ENCODE data around the gene XXYLT1. TPM values are rescaled to one million over a fixed set of nuclear protein-coding genes. Genes with fewer than 3 reads are reported as not detected.
A peak's percentile ranks its signal among the peaks of the same experiment; 100 is the strongest.

Gene XXYLT1
- total and polyA plus RNA-seq, 2 of the 4 experiments (the other 2 are of a cell fraction): 14.7 to 18.1 TPM

DNA sequence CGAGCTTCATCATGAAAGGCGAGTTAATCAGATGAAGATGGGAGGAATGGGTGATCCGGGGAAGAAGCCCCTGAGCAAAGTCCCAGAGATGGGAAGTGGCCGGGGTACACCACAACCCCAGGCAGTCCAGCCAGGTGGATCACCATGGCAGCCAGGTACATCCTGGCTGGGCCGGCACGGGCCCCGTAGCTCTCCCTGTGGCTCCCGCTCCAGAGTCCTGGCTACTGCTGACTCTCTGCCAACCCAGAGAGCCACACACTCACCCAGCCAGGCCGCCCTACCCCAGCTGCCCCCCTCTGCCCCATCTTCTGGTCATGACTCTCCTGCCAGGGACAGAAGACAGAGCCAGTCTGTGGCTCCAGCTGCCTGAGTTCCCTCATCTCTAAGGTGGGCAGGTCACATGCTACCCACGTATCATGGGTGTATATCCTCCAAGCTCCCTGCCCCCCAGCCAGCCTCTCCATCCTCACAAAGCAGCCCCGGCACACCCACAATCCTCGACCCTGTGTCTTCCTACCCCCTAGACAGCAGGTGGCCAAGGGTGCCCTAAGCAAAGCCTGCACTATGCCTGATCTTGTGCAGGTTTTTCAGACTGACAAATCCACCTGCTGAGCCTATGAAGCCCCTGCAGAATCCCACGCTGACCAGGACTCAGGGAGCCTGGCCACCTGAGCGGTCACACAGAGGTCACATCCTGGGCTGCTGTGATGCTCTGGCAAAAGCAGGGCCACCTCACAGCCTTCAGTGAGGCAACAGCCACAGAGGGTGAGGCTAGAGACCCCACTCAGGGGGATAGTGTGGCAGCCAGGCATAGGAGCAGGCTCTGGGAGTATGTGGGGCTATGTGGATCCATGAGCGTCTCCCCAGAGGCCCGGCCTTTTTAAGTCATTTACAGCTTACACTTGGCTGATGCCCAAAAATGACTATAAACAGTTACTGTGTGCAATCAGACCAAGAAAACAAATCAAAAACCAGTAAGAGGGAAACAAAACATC lies 13.2 kb downstream of the XXYLT1 start:
- Histone ChIP-seq H4K8ac (ENCODE audit: low read depth in 2 of 2, low read length in 2 of 2) (peak overlapping the region; percentile 10 to 95; a peak in 2 of 4 replicates), H3K23ac (ENCODE audit: low read depth, low read length) (peak overlapping the region; percentile 39; the same call in 1 of the 2 replicates), H4K91ac (ENCODE audit: insufficient read depth, low read depth, low read length) (peak overlapping the region; percentile 60; the same call in 1 of the 2 replicates), H2AK9ac (replicated peaks; ENCODE audit: low read depth, low read length, poor library complexity) (peak overlapping the region; percentile 71), H4K20me1 (ENCODE audit: insufficient read depth, low read length) (no peaks in the 10 kb centered on the region; the same call in 1 of the 2 replicates), H3K79me1 (ENCODE audit: low read depth in 1 of 2, low read length in 2 of 2) (peaks cover 28 to 55% of the 10 kb centered on the region in 2 experiments), H3K4ac (ENCODE audit: low read depth, low read length) (peak overlapping the region; percentile 67; the same call in 1 of the 2 replicates), H3K18ac (ENCODE audit: low read depth, low read length) (no peak overlapping the region), H3K9me1 (ENCODE audit: insufficient read depth, low read length) (peaks cover 10% of the 10 kb centered on the region), H3K4me1 (ENCODE audit: control insufficient read depth, insufficient read depth, low read length) (peaks cover 18% of the 10 kb centered on the region), H2BK120ac (ENCODE audit: low read depth, low read length) (peak overlapping the region; percentile 68), H2BK15ac (ENCODE audit: low read depth, low read length) (no peak overlapping the region), H2AK5ac (ENCODE audit: low read depth, low read length) (peak overlapping the region; percentile 77; the same call in 1 of the 2 replicates), H2BK5ac (ENCODE audit: low read depth, low read length, poor library complexity, severe bottlenecking) (no peak overlapping the region), H4K5ac (ENCODE audit: low read depth, low read length) (no peak overlapping the region; the same call in 1 of the 2 replicates), H3K4me2 (ENCODE audit: low read depth, low read length) (no peak overlapping the region), H3K27ac (ENCODE audit: insufficient read depth, low read length) (0 out of 2 replicates have a peak overlapping the region, but pooled peaks have one; percentile 46), H3K14ac (replicated peaks; ENCODE audit: low read depth, low read length) (peak overlapping the region; percentile 71; the same call in 1 of the 2 replicates), H3K9ac (ENCODE audit: low read depth, low read length) (no peak overlapping the region), H3K4me3 (ENCODE audit: insufficient read depth, low read depth, low read length) (no peak overlapping the region), H2AFZ (replicated peaks; ENCODE audit: low read length, poor library complexity) (peak overlapping the region; percentile 15), H2BK20ac (ENCODE audit: low read depth, low read length) (no peak overlapping the region), H3K9me3 (ENCODE audit: control insufficient read depth, insufficient read depth, low read length) (no peaks in the 10 kb centered on the region), H3K27me3 (ENCODE audit: control insufficient read depth, insufficient read depth, low read length) (no peaks in the 10 kb centered on the region), H3K36me3 (ENCODE audit: control insufficient read depth, insufficient read depth, low read length) (no peaks in the 10 kb centered on the region), H3K56ac (ENCODE audit: extremely low read depth, insufficient read depth, low read length) (no peak overlapping the region)
- dilution Hi-C loops (cut with HindIII; ENCODE audit: low sequenced_read_pairs, unreplicated experiment) (no loop called here), in situ Hi-C loops (cut with MboI; ENCODE audit: low sequenced_read_pairs) (loop anchor here (10.0 kb wide), 1 partner anchor 143 kb away; no protein-coding TSS in a partner anchor), intact Hi-C loops (cut with micrococcal nuclease) (loop anchor here (2.0 to 10.0 kb wide), 2 partner anchors 103 to 139 kb away; no protein-coding TSS in a partner anchor)
- CTCF ChIA-PET: interaction anchor here (1.5 kb wide), 1 partner anchor 575 kb away, joined by 7 read pairs; no protein-coding TSS in a partner anchor
- ATAC-seq (ENCODE audit: low read depth): no peak
- peak; percentile 39 for DNase-seq
- BruUV-seq (replicated peaks): no TSS peak
- WGBS, 2 experiments (ENCODE audit: extremely low coverage in 2 of 2, insufficient read length in 1 of 2): 100% methylated on average over 5 of the region's 16 CpGs; no CpG with 5 or more reads in 1 of the 2 experiments
- POLR2A ChIA-PET (ENCODE audit: unreplicated experiment): interaction anchor here (0.5 kb wide), 1 partner anchor 227 kb away, joined by 3 read pairs; no protein-coding TSS in a partner anchor
- no peak for TF ChIP-seq RAD21 (IDR thresholded peaks at IDR 0.05; ENCODE audit: low read length)
- TF ChIP-seq CEBPB (IDR thresholded peaks at IDR 0.05; ENCODE audit: low read depth, low read length): no peak
- TF ChIP-seq, protein P1, sequence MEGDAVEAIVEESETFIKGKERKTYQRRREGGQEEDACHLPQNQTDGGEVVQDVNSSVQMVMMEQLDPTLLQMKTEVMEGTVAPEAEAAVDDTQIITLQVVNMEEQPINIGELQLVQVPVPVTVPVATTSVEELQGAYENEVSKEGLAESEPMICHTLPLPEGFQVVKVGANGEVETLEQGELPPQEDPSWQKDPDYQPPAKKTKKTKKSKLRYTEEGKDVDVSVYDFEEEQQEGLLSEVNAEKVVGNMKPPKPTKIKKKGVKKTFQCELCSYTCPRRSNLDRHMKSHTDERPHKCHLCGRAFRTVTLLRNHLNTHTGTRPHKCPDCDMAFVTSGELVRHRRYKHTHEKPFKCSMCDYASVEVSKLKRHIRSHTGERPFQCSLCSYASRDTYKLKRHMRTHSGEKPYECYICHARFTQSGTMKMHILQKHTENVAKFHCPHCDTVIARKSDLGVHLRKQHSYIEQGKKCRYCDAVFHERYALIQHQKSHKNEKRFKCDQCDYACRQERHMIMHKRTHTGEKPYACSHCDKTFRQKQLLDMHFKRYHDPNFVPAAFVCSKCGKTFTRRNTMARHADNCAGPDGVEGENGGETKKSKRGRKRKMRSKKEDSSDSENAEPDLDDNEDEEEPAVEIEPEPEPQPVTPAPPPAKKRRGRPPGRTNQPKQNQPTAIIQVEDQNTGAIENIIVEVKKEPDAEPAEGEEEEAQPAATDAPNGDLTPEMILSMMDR (conservative IDR thresholded peaks at IDR 0.05; ENCODE audit: low read depth, low read length): no peak
- no peak for TF ChIP-seq POLR2A (IDR thresholded peaks at IDR 0.05; ENCODE audit: low read depth, low read length)
- TF ChIP-seq MXI1 (IDR thresholded peaks at IDR 0.05; ENCODE audit: borderline replicate concordance, low read depth, low read length): no peak
- TF ChIP-seq RFX5 (IDR thresholded peaks at IDR 0.05; ENCODE audit: low read depth, low read length): no peak
- TF ChIP-seq MAFK (IDR thresholded peaks at IDR 0.05; ENCODE audit: low read depth, low read length): no peak
- TF ChIP-seq, protein P2, sequence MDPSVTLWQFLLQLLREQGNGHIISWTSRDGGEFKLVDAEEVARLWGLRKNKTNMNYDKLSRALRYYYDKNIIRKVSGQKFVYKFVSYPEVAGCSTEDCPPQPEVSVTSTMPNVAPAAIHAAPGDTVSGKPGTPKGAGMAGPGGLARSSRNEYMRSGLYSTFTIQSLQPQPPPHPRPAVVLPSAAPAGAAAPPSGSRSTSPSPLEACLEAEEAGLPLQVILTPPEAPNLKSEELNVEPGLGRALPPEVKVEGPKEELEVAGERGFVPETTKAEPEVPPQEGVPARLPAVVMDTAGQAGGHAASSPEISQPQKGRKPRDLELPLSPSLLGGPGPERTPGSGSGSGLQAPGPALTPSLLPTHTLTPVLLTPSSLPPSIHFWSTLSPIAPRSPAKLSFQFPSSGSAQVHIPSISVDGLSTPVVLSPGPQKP (IDR thresholded peaks at IDR 0.05; ENCODE audit: borderline replicate concordance, low read depth, low read length): no peak
- TF ChIP-seq CHD1 (IDR thresholded peaks at IDR 0.05; ENCODE audit: low read depth, low read length): no peak
- TF ChIP-seq NFE2L2 (IDR thresholded peaks at IDR 0.05; ENCODE audit: low read depth, low read length): no peak
- TF ChIP-seq, protein P3, sequence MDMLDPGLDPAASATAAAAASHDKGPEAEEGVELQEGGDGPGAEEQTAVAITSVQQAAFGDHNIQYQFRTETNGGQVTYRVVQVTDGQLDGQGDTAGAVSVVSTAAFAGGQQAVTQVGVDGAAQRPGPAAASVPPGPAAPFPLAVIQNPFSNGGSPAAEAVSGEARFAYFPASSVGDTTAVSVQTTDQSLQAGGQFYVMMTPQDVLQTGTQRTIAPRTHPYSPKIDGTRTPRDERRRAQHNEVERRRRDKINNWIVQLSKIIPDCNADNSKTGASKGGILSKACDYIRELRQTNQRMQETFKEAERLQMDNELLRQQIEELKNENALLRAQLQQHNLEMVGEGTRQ (IDR thresholded peaks at IDR 0.05; ENCODE audit: low read depth, low read length): no peak
- TF ChIP-seq SMC3 (IDR thresholded peaks at IDR 0.05; ENCODE audit: low read depth, low read length): no peak

All from IMR-90 (cell line).